Peyer's patch (tissue), 4 donors: ENCODE measurements around the gene MYO1B.

ENCODE experiments used
- POLR2A ChIP-seq, 2 donors: fragments of 450-650 bp; IDR thresholded peaks; one replicate each; pipeline ENCODE4 v1.5.1; 2017; ENCODE audit warnings: antibody characterized with exemption in 2 of 2, mild to moderate bottlenecking in 2 of 2, moderate library complexity in 2 of 2
- TF ChIP-seq, protein P1 (sequence below), 6 experiments: fragments of 450-650 bp in 4 of 6; fragments of 200-600 bp in 2 of 6; sonication (generic) in 1 of 6; IDR thresholded peaks; one replicate each; pipeline ENCODE4 v1.5.1; 2017 to 2019; ENCODE audit warnings: antibody characterized with exemption in 6 of 6, mild to moderate bottlenecking in 3 of 6, moderate library complexity in 1 of 6

DNA sequence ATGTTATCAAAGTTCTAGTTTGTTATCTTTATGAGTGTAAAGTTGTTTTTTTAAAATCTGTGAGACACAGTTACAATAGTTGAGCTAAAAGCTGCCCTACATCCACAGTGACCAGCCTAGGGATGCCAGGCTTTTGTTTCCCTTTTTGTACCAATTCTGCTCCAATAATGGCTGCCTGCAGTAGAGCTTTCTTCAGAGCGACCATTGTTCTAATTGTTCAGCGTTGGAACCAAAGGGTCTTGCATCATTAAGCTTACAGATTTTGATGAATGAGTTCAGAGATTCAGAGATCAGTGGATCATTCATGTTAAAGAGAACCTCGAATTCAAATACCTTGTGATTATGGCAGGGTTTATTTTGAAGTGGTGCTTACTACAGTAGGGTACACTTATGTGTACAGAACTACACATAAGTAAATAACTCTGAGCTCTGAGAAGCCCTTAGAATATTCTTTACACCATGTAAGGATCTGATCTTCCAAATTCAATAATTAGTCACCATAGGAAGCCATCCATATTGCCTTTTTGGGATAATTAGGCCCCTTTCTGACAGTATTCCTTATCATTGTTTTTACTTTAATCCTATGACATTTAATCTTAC, 157.9 kb downstream of the MYO1B start:
- no peak for TF ChIP-seq POLR2A (IDR thresholded peaks at IDR 0.05)
- TF ChIP-seq, protein P1, sequence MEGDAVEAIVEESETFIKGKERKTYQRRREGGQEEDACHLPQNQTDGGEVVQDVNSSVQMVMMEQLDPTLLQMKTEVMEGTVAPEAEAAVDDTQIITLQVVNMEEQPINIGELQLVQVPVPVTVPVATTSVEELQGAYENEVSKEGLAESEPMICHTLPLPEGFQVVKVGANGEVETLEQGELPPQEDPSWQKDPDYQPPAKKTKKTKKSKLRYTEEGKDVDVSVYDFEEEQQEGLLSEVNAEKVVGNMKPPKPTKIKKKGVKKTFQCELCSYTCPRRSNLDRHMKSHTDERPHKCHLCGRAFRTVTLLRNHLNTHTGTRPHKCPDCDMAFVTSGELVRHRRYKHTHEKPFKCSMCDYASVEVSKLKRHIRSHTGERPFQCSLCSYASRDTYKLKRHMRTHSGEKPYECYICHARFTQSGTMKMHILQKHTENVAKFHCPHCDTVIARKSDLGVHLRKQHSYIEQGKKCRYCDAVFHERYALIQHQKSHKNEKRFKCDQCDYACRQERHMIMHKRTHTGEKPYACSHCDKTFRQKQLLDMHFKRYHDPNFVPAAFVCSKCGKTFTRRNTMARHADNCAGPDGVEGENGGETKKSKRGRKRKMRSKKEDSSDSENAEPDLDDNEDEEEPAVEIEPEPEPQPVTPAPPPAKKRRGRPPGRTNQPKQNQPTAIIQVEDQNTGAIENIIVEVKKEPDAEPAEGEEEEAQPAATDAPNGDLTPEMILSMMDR (IDR thresholded peaks at IDR 0.05): no peak
